Stimulated activated CD8-positive, alpha-beta memory T cell treated with anti-CD3 and anti-CD28 coated beads, Interleukin-12 subunit alpha, Interleukin-12 subunit beta, amount 100 ng/mL, for 4 hours (primary cell): ENCODE measurements around the gene U2AF2.

Source experiments
- DNase-seq: peaks from one replicate; pipeline ENCODE4 v3.0.0-alpha.2; 2020; ENCODE audit warnings: low read depth

Gene U2AF2

DNA sequence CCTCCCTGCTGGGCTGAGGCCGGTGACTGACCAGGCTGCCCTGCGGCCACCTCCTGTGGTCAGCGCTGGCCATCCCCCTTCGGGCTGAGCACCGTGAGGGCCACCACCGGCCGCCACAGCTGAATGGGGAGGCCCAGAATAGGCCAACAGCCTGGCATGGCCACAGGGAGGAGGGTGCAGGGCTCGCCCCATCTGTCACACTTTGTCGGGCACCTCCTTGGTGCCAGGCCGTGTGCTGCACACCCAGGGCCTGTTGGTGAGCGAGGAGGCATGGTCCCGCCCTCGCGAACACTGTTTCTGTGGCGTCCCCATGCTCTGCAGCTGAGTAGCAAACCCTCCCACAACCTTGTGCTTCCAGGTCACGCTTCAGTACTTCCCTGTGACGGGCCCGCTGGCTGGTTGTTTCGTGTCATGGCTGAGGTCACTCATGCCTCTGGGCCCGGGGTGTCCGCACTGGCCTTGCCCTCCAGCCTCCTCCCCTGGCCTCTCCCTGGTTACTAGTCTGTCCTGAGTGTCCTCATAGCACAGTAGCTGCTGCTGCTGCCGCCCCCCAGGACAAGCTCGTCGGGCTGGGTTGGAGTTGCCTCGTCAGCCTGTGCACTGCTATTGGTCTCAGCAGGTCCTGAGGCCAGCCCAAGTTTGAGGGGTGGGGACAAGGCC, 35.4 kb downstream of the U2AF2 start:
- DNase-seq, result no peak

DNA sequence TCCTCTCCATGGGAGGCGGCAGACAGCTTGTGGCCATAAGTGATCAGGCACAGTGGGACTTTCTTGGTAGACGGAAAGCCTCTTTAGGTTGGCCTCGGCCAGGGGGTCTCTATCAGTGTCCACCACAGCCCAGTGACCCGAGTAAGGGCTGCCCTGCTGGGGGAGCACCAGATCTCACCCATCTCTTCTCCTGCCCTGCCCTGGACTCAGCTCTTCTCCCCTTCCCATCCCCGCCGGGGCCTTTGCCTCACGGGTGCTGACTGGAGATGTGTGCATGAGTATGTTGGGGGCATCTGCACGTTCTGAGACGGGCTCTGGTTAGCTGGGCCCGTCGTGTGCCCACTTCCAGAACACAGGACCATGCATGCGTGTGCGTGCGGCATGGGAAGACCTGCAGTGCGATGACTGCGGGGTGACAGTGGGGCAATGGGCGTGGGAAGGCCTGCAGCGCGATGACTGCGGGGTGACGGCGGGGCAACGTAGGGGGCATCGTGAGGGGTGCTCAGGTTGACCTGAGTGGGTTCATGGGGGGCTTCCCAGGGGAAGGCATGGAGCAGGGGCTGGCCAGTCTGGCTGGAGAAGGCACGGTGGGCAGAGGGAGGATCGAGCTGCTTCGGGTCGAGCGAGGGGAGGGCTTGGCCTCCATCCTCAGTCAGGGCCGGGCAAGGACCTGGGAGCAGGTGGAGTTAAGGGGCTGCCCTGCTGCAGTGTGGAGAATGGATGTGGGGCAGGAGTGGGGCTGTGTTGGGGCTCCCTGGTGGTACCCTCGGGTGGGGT, 36.1 kb downstream of the U2AF2 start:
- DNase-seq, result no peak

DNA sequence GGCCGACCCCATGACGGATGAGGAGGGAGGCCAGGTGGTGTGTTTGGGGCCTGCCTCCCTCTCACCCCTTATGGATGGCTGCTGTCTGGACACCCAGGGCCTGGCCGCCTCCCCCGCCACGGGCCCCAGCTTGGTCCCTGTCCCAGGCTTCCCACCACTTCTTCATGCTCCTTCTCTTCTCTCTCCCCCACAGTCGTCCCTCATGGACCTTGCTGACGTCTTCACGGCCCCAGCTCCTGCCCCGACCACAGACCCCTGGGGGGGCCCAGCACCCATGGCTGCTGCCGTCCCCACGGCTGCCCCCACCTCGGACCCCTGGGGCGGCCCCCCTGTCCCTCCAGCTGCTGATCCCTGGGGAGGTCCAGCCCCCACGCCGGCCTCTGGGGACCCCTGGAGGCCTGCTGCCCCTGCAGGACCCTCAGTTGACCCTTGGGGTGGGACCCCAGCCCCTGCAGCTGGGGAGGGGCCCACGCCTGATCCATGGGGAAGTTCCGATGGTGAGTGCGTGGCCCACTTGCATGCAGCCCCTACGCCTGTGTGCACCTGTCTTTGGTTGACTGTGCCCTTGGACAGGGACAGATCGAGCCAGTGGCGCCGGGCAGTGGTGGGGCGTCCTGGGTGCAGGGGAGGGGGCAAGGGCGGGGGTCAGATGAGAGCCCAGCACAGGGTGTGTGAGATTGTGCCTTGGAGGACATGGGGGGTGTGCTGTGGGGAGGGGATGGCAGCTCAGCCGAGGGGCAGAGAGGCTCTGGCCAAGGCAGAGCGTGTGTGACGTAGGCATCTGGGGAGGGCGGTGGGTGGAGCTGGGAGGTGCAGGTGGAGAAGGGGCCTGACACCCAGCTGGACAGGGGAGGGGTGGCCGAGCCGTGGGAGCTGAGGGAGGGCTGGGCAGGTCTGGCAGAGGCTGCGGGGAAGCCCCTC, 37.0 kb downstream of the U2AF2 start:
- no peak for DNase-seq

DNA sequence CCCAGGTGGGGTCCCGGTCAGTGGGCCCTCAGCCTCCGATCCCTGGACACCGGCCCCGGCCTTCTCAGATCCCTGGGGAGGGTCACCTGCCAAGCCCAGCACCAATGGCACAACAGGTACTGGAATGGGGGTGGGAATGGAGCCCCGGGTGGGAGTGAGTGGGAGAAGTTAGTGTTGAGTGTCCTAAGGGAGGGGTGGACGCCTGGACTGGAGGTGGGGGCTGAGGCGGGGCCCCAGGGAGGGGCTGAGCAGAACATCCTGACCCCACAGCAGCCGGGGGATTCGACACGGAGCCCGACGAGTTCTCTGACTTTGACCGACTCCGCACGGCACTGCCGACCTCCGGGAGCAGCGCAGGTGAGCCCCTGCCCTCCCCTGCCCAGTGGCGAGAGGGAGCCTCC, 37.8 kb downstream of the U2AF2 start:
- DNase-seq, result no peak

DNA sequence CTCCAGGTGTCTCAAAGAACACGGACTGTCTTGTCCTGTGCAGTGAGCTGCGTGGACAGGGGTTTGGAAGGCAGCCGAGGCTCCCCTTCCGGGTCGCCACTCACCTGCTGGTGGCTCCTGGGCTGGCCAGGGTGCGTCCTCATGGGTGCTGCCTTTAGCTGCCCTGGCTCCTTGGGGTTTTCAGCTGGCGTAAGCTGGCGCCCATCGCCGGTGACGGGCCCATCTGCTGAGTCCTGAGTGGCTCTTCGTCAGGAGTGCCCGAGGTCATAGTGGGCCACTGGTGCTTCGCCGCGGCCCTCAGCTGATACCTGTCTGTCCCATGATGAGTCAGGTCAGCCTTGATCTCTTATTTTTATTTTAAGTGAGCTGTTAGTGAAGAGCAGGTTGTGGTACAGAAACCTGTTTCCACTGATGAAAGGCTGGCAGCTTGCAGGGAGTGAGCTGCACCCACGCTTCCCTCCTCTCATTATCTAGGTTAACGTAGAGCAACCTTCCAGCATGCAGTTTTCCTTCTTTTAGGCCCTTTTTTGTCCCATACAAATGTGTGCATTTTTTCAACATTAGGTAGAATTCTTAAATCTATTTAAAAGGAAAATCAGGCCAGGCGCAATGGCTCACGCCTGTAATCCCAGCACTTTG, 38.6 kb downstream of the U2AF2 start:
- DNase-seq, result no peak

DNA sequence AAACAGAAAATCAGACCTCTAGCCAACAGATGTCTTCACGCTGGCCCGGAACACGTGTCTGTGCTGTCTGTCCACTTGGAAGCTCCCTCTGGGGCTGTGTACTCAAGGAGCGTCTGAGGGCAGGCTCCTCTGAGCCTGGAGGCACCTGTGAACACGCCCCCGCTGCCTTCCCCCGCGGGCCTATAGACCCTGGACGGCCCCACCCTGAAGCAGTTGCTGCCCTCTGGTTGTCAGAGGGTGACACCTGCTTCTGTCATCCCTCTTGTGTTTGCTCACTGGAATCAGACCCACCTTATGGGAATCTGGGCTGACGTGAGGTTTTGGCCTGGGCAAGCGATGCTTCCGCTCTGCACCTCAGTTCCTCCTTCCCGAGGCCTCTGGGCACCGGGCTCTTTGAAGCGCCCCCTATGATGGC, 39.4 kb downstream of the U2AF2 start:
- no peak for DNase-seq

DNA sequence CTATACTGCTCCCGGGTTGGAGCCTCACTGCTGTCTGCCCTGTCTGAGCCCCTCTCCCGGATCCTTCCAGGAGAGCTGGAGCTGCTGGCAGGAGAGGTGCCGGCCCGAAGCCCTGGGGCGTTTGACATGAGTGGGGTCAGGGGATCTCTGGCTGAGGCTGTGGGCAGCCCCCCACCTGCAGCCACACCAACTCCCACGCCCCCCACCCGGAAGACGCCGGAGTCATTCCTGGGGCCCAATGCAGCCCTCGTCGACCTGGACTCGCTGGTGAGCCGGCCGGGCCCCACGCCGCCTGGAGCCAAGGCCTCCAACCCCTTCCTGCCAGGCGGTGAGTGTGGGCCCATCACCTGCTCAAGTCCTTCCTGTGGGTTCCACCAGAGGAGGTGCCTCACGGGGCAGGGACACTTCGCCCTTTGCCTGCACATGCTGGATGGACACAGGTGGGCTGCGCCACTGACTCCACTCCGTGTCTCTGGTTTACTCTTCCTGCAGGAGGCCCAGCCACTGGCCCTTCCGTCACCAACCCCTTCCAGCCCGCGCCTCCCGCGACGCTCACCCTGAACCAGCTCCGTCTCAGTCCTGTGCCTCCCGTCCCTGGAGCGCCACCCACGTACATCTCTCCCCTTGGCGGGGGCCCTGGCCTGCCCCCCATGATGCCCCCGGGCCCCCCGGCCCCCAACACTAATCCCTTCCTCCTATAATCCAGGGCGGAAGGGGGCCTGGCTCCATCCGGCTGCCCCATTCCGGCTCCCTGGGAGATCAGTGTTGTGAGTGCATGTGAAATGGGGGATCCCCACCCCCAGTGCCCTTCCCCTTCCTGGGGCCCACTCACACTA, 40.0 kb downstream of the U2AF2 start:
- DNase-seq, result no peak

DNA sequence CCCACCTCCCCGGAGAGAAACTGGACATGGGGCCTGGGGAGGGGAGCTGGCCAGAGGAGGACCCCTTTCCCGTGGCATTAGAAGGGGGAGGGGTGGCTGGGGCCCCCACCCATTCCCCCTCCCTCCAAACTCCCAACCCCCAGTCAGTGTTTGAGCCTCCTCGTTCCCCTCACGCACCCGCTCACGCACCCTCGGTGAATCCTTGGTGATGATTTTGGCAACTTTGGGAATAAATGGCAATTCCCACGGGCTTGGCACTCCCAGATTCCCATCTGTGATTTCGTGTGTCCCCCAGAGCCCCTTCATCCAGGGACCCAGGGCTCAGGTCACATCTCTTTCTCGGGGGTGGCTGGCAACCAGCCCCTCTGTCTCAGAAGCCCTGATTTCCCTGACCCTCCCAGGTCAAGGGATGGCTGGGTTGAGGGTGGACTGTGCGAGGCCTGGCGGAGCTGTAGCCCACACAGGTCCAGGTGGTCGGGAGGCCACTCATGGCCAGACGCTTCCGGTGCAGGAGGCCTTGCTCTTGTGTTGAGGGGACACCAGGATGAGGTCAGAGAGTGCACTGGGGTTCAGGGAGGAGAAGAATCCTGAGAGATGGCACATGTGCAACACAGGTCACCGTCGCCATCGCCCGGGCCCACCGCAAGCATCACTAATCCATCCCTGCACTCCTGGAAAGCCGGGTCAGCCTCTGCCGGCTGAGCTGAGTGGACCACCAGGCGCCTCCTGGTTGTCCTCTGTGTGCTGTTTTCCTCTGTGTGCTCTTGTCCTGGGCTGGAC, 40.9 kb downstream of the U2AF2 start:
- no peak for DNase-seq

DNA sequence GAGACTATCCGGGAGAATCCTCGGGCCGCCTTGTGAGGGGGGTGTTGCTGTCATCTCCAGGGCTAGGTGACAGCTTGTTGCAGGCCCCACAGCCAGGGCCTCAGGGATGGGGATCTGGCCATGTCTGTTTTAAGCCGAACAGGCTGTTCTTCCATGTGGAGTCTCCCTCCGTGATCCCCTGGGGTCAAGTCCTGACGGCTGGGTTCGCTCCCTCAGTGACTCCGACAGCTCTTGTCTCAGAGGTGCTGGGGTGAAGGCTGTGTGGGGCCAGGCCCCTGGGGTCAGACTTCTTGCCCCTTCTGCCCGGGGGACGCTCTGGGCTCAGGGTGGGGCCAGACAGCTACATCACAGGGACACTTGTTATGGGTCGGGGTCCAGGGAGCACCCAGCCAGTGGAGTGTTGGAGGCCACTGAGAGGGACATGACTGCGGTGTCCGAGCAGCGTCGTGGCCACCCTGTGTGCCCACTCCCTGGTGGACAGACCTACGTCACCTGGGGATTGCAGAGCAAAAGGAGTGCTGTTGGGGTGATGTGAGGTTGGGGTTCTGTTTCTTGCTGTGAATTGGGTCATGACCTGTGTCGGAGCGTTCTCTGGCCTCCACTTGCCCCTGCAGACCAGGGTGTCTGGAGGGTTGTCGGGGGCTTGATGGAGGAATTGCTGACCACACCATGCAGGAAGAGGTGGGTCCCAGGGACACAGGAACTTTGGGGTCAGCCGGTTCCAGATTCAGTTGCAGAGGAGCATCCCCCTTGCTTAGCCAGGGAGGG, 41.6 kb downstream of the U2AF2 start:
- DNase-seq, result no peak

DNA sequence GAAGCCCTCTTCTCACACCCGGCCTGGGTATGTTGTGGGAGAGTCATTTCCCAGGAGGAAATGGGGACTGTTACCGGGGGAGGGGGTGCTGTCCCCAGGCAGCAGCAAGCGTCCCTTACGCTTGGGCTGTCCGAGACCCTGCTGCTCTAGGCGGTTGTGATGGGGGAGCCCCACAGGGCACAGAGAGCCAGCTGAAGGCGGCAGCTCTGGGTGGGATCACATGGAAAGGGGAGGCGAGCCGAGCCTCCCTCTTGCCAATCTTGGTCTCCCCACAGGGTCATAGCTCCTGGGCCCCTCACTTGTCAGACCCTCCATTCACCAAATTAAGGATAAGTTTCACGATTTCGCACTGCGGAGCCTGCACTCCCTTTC, 42.2 kb downstream of the U2AF2 start:
- no peak for DNase-seq

DNA sequence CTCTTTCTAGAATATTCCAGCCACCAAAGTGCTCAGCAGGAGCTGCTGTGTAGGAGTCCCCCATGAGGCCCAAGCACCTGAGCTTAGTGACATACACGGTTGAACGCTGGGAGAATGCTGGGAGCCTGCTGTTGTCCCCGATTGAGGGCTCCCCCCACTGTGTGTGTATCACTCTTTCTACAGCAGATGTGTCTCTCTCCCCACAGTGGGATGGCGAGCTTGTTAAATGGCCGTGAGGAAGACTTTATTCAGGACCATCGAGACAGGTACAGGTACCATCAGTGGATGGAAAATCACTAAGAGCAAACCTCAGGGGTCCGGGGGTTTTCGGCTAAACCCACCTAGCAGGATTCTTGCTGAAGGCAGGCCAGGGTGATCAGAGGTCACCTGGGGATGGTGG, 42.9 kb downstream of the U2AF2 start:
- DNase-seq, result no peak

DNA sequence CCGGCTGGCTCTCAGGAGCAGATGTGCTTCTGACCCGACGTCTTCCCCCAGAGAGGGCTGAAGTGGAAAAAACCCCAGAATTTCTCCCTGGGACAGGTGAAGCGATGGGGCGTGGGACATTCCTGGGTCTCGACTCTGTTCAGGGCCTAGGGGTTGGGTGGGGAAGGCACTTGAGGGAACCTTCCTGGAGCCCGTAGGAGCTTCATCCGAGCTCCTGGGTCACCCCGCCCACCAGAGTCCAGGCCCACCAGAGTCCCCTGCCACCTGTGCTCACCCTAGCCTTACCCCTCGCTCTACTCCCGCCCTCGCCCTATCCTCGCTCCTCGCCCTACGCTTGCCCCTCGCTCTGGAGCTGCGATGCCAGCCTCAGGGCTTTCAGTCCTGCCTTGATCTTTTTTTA, 43.4 kb downstream of the U2AF2 start:
- DNase-seq, result no peak

DNA sequence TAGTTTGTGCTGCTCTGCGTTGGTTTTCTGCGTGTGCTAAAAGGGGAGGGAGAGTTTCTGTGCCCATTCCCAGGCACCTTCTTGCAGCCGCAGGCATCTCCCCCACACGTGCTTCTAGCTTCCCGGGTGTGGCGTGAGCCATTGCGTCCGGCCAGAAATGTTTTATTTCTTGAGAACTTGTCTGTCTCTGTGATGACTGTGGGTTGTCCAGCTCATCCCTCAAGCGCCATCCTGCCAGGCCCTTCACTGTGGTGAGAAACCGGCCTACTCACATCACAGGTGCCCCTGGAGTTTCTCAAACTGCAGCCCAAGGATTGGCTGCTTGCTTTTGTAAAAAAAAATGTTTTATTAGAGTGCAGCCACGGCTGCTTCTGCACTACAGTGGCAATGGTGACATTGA, 44.4 kb downstream of the U2AF2 start:
- no peak for DNase-seq

DNA sequence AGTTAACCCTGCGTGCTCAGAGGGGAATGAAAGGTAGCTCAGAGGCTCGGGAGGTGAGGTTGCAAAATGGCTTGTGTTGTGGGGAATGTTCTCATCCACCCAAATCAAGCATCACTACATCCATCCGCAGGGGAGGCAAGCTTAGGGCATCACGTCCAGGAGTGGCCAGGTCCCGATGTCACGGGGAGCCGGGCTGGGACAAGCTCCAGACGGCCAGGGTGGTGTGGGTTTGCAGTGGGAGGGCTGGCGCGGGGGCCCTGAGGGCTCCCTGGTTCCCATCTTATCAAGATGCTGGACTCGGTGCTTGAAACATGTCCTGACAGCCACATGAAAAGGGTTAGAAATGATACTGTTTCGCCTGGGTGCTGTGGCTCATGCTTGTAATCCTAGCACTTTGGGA, 46.0 kb downstream of the U2AF2 start:
- no peak for DNase-seq

DNA sequence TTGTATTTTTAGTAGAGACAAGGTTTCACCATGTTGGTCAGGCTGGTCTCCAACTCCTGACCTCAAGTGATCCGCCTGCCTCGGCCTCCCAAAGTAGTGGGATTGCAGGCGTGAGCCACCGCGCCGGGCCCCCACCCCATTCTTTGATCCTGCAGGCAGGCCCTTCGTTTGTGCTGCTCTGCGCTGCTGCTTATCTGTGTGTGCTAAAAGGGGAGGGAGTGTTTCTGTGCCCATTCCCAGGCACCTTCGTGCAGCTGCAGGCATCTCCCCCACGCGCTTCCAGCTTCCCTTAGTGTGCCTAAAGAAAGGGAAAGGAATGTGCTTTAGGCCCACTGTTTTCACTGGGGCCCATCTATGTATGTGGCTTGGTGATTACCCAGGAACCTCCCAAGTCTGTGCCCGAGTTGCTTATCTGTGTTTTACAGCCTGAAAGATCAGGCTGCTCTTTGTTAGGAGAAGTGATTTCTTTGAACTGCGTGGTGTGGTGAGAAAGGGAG, 47.3 kb downstream of the U2AF2 start:
- DNase-seq, result no peak

DNA sequence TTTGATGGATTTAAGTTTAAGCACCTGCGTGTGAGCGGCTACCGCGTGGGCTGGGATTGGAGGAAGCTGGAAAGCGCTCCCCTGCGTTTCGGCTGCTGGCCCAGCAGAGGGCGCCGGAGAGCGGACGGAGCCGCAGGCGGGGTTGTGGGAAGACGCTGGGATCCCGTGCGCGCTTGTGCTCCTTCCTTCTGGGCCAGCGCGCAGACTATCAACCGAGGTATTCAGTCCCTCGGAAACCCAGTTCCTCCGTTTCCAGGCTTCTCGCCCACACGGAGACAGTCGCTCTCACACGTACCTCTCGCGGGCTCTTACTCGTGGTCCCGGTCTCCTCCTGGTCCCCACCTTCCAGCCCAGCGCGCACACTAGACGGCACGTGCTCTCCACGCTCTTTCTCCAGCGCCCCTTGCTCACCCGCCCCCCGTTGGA, 49.0 kb downstream of the U2AF2 start:
- DNase-seq, result no peak

DNA sequence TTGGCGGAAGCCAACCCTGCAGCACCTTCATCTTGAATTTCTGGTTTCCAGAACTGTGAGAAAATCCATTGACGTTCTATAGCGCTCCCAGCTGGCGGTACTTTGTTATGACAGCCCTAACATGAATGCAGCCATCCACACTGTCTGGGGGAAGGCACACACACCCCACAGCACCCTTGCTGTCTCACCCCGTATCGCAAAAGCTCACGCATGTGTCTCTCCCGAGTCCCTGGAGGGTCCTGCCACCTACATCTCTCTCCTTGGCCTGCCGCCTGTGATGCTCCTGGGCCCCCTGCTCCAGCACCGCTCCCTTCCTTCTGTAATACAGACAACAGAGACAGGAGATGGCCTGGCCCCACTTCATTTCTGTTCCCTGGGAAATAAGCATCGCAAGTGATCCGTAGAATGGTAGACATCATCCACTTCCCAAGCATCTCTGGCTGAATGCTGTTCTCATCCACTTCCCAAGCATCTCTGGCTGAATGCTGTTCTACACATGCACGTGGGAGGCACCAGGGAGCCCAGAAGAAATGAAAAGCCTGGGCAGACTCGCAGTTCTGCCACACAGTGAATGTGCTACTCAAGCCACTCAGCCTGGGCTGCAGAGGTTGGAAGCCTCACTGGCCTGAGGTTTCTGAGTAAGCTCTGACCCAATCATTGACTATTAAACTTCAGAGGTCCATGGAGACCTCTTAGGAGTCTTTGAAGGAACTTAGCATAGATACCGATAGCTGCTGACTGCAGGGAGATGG, 49.8 kb downstream of the U2AF2 start:
- no peak for DNase-seq

DNA sequence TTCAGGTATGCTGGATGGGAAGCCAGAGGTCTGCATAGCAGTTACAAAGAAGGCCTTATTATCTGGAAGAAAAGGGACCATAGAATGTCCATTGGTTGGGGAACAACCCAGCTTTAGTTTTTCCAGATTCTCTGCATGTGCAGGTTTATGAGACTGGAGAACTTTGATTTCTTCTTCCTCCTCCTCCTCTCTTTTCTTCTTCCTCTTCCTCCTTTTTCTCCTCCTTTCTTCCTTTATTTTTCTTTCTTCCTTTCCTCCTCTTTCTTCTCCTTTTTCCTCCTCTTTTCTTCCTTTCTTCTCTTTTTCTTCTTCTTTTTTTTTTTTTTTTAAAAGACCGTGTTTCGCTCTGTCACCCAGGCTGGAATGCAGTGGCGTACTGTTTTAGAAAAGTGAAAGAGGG, 51.1 kb downstream of the U2AF2 start:
- DNase-seq, result no peak

DNA sequence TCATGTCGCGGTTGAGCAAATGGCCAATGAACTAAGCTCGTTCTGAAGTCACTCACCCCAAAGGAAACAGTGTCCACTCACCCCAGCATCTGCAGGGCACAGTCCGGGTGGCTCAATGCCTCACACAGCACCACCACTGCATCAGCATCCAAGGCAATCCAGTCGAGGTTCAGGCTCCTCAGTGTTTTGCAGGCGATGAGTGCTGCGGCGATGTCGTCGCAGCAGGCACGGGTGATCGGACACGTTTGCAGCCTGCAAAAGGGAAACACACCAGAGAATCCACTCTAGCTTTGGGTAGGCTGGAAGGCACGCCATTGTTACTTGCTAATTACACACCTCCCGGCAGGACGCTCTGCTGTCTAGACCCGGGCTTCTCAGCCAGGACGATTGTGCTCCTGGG, 56.9 kb downstream of the U2AF2 start:
- no peak for DNase-seq
